SKM-1 treated with dmso at 0.1 percent for 144 hours (cell line): ENCODE measurements around the gene GCAT.

ENCODE experiments used
- DNase-seq: peaks from one replicate; lab custom pipeline; 2025; ENCODE audit not compliant: unreplicated experiment; lab: John Stamatoyannopoulos, UW

Gene GCAT

GRCh38 chr22:37842015-37842793, 34.5 kb downstream of the GCAT start:
- no peak for DNase-seq

DNA sequence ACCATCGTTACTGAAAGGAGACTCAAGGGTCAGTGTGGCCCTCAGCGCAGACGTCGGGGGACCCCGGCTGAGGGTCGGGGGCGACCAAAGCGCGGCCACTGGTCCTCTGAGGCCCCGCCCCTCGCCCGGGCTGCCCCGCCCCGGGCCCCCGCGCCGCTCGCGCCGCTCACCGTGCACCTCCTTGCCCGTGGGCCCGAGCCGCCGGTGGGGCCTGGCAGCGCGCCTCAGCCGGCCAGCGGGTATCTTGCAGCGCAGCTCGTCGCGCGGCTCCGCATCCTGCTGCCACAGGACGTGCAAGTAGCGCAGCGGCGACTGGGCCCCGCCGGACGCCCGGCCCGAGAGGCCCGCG, 36.0 kb downstream of the GCAT start:
- DNase-seq: no peak

GRCh38 chr22:37844904-37845329, 37.2 kb downstream of the GCAT start:
- DNase-seq: no peak

DNA sequence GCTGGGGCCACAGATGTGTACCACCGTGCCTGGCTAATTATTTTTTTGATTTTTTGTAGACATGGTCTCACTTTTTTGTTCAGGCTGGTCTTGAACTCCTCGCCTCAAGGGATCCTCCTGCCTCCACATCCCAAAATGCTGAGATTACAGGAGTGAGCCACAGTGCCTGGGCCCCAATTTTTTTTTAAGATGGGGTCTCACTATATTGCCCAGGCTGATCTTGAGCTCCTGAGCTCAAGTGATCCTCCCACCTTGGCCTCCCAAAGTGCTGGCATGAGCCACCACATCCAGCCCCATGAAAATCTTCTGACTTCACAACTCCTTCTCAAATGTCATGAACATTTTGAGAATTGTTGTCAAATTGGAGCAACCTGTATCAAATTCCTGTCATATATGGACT, 38.7 kb downstream of the GCAT start:
- DNase-seq: no peak

- DNase-seq: no peak
Observed at GRCh38 chr22:37848587-37849088, 40.9 kb downstream of the GCAT start.

GRCh38 chr22:37849089-37849751, 41.5 kb downstream of the GCAT start, which contains the start of gene EIF3L:
Gene EIF3L, plus strand, starts transcription at chr22:37849419. Its CDS starts 31 bp downstream, at chr22:37849450.
- DNase-seq: peak; percentile 83

DNA sequence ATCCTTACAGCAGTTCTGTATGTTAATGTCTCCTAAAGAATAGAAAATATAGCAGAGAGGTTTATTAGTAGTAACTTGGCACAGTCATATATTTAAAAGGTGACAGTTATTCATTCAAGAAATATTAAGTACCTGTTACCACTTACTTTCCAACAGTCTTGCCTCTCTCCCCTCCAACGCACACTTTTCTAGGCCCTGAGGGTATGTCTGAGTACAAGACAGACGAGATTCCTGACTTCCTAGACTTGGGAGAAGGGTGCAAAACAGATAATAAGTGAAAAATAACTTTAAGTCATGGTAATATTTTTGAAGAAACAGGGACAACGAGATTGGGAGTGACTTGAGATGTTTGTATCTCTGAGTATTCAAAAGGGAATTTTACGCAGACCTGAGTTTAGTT, 43.1 kb downstream of the GCAT start:
- no peak for DNase-seq

- no peak for DNase-seq
Observed at GRCh38 chr22:37852418-37852817, 44.7 kb downstream of the GCAT start.

GRCh38 chr22:37854946-37855345, 47.2 kb downstream of the GCAT start:
- no peak for DNase-seq

GRCh38 chr22:37855462-37855861, 47.7 kb downstream of the GCAT start:
- no peak for DNase-seq

- no peak for DNase-seq
Observed at GRCh38 chr22:37860796-37861421, 53.2 kb downstream of the GCAT start.

DNA sequence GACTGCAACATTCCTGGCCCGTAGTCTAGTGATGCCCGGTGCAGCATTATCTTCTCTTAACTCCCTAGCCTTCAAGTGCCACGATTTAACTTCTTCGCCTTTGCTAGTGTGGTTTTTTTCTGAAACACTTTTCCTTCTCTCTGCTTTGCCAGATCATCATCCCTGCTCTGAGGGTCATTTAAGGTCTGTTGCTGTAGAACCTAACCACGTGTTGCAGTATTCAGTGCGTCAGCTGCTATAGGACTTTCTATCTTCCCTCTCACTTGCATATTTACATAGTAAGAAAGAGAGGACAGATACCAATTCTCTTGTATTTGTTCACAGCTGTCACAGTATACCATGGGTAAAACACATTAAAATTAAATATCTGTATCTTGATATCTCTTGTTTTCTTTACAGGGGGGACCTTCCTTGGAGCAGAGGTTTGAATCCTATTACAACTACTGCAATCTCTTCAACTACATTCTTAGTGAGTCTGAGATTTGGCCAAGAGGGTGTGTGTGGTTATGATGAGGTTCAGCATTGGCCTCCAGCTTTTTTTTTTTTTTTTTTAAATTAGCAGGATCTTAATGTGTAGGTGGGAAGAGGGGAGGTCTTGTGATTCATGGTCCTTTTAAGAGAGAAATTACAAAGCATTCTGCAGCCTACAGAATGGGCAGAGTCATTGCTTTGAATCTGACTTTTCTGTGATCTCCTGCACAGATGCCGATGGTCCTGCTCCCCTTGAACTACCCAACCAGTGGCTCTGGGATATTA, 55.0 kb downstream of the GCAT start:
- DNase-seq: no peak

- no peak for DNase-seq
Observed at GRCh38 chr22:37865510-37865909, 57.8 kb downstream of the GCAT start.
